Adrenal gland (tissue), 12 donors: Measurements from ENCODE around the gene NUBP2. TPM values are rescaled to one million over a fixed set of nuclear protein-coding genes. Genes with fewer than 3 reads are reported as not detected.
A peak's percentile ranks its signal among the peaks of the same experiment; 100 is the strongest.

Experiments
- DNase-seq, 7 donors: peaks; one replicate each; pipeline ENCODE4 v3.0.0-alpha.2; 2019 to 2020
- H3K27ac ChIP-seq, 5 donors: fragments of 200-600 bp; sonication (generic) in 4 of 5; 1 replicate in 3 of 5; 2 replicates in 2 of 5; pipeline versions ENCODE4 v1.5.1 to v1.8.0; 2016 to 2020; ENCODE audit warnings: mild to moderate bottlenecking in 1 of 5
- H3K27me3 ChIP-seq: fragments of 200-600 bp; 2 replicates; pipeline ENCODE4 v1.8.0; 2021
- H3K36me3 ChIP-seq, 2 donors: fragments of 200-600 bp; replicated peaks in 1 of 2; 1 replicate in 1 of 2; 2 replicates in 1 of 2; pipeline versions ENCODE4 v1.5.1 to v1.8.0; 2018 to 2022
- H3K4me1 ChIP-seq, 2 donors: fragments of 200-600 bp; replicated peaks in 1 of 2; 1 replicate in 1 of 2; 2 replicates in 1 of 2; pipeline versions ENCODE4 v1.5.1 to v1.8.0; 2018 to 2021
- H3K4me3 ChIP-seq, 4 donors: fragments of 200-600 bp; sonication (generic) in 3 of 4; one replicate each; pipeline ENCODE4 v1.5.1; 2016 to 2018
- H3K9me3 ChIP-seq, 3 donors: fragments of 200-600 bp; sonication (generic) in 1 of 3; replicated peaks in 1 of 3; 1 replicate in 2 of 3; 2 replicates in 1 of 3; pipeline versions ENCODE4 v1.5.1 to v1.8.0; 2016 to 2021
- CTCF ChIP-seq, 6 experiments: fragments of 450-650 bp in 4 of 6; fragments of 200-600 bp in 2 of 6; sonication (generic) in 1 of 6; IDR thresholded peaks; 1 replicate in 5 of 6; 2 replicates in 1 of 6; pipeline versions ENCODE4 v1.5.1 to v1.8.0; 2016 to 2021; ENCODE audit warnings: antibody characterized with exemption in 6 of 6, mild to moderate bottlenecking in 2 of 6, moderate library complexity in 1 of 6
- POLR2A ChIP-seq, 2 donors: fragments of 450-650 bp; IDR thresholded peaks; one replicate each; pipeline ENCODE4 v1.6.1; 2017; ENCODE audit warnings: antibody characterized with exemption in 2 of 2, mild to moderate bottlenecking in 2 of 2, moderate library complexity in 1 of 2
- WGBS, 4 donors: extraction: QIAGEN DNeasy Blood & Tissue Kit in 2 of 4; methylation state at CpG; one replicate each; pipeline versions ENCODE4 v1.1.5 to v1.1.7; 2013 to 2017; 5-methylcytosine and 5-hydroxymethylcytosine counted together
- intact Hi-C, 2 donors: fragments of 100-400 bp; cut with DNase I; formaldehyde crosslinking; loops; one replicate each; pipeline versions ENCODE4 v1.14.1 to v1.15.0; 2022 to 2023
- polyA plus RNA-seq, 3 donors: library from polyadenylated mRNA; stranded (reverse); fragments of 200-250 nt in 2 of 3; fragments of 350-450 nt in 1 of 3; fragmentation: Illumina TruSeq in 1 of 3; extraction: RNeasy Lipid Tissue Mini Kit (QIAGEN cat#74804) in 1 of 3; gene quantifications; one replicate each; pipeline ENCODE4 v1.2.3, GENCODE V29; 2013 to 2014
- total RNA-seq, 9 donors: library from RNA; depleted of rRNA in 4 of 9; stranded (reverse); fragments of >200 nt in 4 of 9; fragments of 120-200 nt in 1 of 9; fragmentation: NEBNext Ultra II Directional in 1 of 9; extraction: Animal tissue kit (Norgen Biotek cat#: 25700) in 1 of 9; gene quantifications; one replicate each; pipeline versions ENCODE4 v1.1.0 to v1.2.4, GENCODE V29; 2013 to 2023
- donor health status: healthy with polysubstance abuse.
- donor health status: Bipolar disorder and iron deficiency.
- donor health status: DM: yes; HTN: yes; CAD: no.
- donor health status: DM: no; HTN: no; CAD: no.
- donor health status: DM: no; HTN: no; CAD: no.
- donor health status: DM: yes; HTN: yes; CAD: no.

Gene NUBP2
- total and polyA plus RNA-seq, 12 donors, result 3.0 to 252 (median 78.7) TPM

DNA sequence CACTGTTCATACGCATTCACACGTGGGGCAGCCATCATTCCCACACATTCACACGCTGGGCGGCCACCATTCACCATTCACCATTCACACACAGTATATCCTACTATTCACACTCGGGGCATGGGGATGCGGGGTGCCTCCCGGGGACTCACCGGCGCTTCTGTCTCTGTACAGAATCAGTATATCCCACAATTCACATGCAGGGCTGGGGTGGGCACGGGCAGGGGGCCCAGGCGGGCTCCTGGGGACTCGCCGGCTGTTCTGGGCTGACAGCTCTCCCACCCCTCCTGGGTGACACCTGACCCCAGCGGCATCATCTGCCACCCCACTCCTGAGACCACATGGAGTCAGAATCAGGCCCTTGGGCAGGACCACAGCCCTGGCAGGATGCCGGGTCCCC lies 21.0 kb upstream of the NUBP2 start:
- no peak for TF ChIP-seq POLR2A (IDR thresholded peaks at IDR 0.05)
- no peak for TF ChIP-seq CTCF (IDR thresholded peaks at IDR 0.05)
- Histone ChIP-seq H3K4me3 (no peak overlapping the region), H3K27me3 (no peaks in the 10 kb centered on the region), H3K36me3 (peaks cover 0 to 71% of the 10 kb centered on the region in 2 donors), H3K9me3 (no peaks in the 10 kb centered on the region), H3K27ac (no peak overlapping the region), H3K4me1 (no peaks in the 10 kb centered on the region)
- WGBS, 4 donors, result 93 to 94% (median 93%) methylated on average over 9 to 15 of the region's 15 CpGs
- peak in 1 of 7 donors; percentile 18 for DNase-seq
- intact Hi-C loops, result no loop called here

- Histone ChIP-seq H3K36me3 (peaks cover 0 to 77% of the 10 kb centered on the region in 2 donors), H3K27me3 (no peaks in the 10 kb centered on the region), H3K4me1 (no peaks in the 10 kb centered on the region), H3K27ac (no peak overlapping the region), H3K9me3 (no peaks in the 10 kb centered on the region), H3K4me3 (no peak overlapping the region)
- intact Hi-C loops, result no loop called here
- TF ChIP-seq POLR2A (IDR thresholded peaks at IDR 0.05), result no peak
- TF ChIP-seq CTCF (IDR thresholded peaks at IDR 0.05), result no peak
- WGBS, 4 donors, result 91 to 93% (median 91%) methylated on average over 20 to 29 of the region's 30 CpGs
- no peak for DNase-seq
Observed at GRCh38 chr16:1762196-1762878, 20.4 kb upstream of the NUBP2 start.

DNA sequence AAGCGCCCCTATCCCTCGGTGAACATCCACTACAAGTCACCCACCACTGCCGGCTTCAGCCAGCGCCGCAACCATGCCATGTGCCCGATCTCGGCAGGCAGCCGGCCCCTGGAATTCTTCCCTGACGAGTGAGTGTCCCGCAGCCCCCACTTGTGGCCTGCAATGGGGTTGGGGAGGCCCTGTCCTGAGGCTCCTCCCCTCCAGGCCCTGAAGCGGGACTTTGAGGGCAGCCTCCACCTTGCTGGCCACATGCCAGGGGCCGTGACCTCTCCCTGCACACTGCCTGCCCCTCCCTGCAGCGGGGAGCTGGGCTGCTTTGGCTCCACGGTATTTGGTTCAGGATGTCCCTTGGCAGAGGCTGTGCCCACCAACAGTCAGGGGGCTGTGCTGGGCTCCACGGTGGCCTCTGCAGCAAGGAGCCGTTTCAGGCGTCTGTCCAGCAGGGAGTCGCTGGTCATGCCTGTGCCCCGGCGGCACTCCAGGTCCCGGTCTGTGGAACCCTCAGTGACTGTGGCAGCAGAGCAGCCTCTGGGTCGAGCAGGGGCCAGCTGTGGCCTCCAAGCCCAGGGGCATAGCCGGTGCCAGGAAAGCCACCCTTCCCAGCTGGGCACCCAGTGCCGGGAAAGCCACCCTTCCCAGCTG lies 19.8 kb upstream of the NUBP2 start:
- no peak overlapping the region for H3K4me3 ChIP-seq
- intact Hi-C loops, result no loop called here
- peaks cover 0 to 78% of the 10 kb centered on the region in 2 donors for H3K36me3 ChIP-seq
- no peak overlapping the region for H3K27ac ChIP-seq
- WGBS, 4 donors, result 81 to 87% (median 85%) methylated on average over 13 to 24 of the region's 24 CpGs
- peak in 1 of 7 donors; percentile 33 for DNase-seq
- TF ChIP-seq POLR2A (IDR thresholded peaks at IDR 0.05) (no peak), CTCF (IDR thresholded peaks at IDR 0.05) (no peak)
- no peaks in the 10 kb centered on the region for H3K4me1 ChIP-seq
- no peaks in the 10 kb centered on the region for H3K9me3 ChIP-seq
- H3K27me3 ChIP-seq, result no peaks in the 10 kb centered on the region

DNA sequence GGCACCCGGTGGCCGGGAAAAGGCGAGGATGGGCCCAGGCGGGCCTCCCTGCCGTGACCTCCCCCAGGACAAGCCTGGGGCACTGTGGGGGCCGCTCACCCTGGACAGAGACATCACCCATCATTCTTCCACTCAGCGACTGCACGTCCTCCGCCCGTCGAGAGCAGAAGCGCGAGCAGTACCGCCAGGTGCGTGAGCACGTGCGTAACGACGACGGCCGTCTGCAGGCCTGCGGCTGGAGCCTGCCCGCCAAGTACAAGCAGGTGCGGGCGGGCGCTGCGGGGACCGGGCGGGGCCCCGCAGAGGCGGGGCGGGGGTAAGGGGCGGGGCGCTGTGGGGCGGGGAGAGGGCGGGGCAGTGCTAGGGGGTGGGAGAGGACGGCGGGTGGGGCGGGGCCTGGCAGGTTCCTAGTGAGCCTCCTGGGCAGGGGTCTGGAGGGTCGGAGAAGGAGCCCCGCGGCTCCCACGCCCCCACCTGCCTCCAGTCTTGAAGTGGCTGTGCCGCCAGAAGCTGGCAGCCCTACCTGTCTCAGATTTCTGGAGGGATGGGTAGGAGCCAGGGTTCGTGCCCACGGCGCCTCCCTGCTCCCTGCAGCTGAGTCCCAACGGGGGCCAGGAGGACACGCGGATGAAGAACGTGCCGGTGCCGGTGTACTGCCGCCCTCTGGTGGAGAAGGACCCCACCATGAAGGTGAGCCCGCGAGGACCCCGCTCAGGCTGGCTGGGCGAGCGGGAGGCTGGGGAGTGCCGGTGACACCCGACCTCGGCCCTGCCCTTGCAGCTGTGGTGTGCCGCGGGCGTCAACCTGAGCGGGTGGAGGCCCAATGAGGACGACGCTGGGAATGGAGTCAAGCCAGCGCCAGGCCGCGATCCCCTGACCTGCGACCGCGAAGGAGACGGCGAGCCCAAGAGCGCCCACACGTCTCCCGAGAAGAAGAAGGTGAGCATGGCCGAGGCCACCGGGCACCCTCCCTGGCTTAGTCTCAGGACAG lies 18.9 kb upstream of the NUBP2 start:
- no peak overlapping the region for H3K4me3 ChIP-seq
- peak in 4 of 6 experiments; percentile 9 to 43 (median 26) for TF ChIP-seq CTCF (IDR thresholded peaks at IDR 0.05)
- no peak for TF ChIP-seq POLR2A (IDR thresholded peaks at IDR 0.05)
- H3K27me3 ChIP-seq, result no peaks in the 10 kb centered on the region
- peak in 1 of 7 donors; percentile 36 for DNase-seq
- peaks cover 0 to 81% of the 10 kb centered on the region in 2 donors for H3K36me3 ChIP-seq
- H3K27ac ChIP-seq, result peak overlapping the region in 1 of 5 donors; percentile 1
- intact Hi-C loops, result no loop called here
- 73 to 87% (median 75%) methylated on average over 21 to 81 of the region's 81 CpGs for whole genome bisulfite sequencing, 4 donors
- H3K9me3 ChIP-seq, result no peaks in the 10 kb centered on the region
- H3K4me1 ChIP-seq, result no peaks in the 10 kb centered on the region
